Measurements from ENCODE around the gene TTC23. TPM values are rescaled to one million over a fixed set of nuclear protein-coding genes. Genes with fewer than 3 reads are reported as not detected.

The TTC23 gene
- total RNA-seq, 2 experiments from 2014 or later: 2.8 to 7.6 TPM

- no peak overlapping the region for H3K4me2 ChIP-seq (ENCODE audit: low read length)
- no peaks in the 10 kb centered on the region for H4K20me1 ChIP-seq (ENCODE audit: insufficient read depth, low read length)
- no peak overlapping the region for H3K27ac ChIP-seq (ENCODE audit: low read depth, low read length, poor library complexity, severe bottlenecking)
- H3K79me2 ChIP-seq (ENCODE audit: insufficient read depth, low read depth, low read length): no peaks in the 10 kb centered on the region
- no peak overlapping the region for H2AFZ ChIP-seq (ENCODE audit: low read length)
- no peaks in the 10 kb centered on the region for H3K9me3 ChIP-seq (ENCODE audit: low read length)
- H3K9me2 ChIP-seq (ENCODE audit: insufficient read depth, low read length): no peaks in the 10 kb centered on the region
- intact Hi-C loops (cut with micrococcal nuclease; ENCODE audit: unreplicated experiment): no loop called here
- POLR2A ChIA-PET: interaction anchor here (0.5 to 0.7 kb wide), 2 partner anchors 39 to 40 kb away, joined by 3 to 7 read pairs; no protein-coding TSS in a partner anchor
- H3K4me1 ChIP-seq (ENCODE audit: insufficient read depth, low read length, poor library complexity, severe bottlenecking): peaks cover 5% of the 10 kb centered on the region
- CTCF ChIA-PET (ENCODE audit: unreplicated experiment): no interaction called here
- no peak overlapping the region for H3K4me3 ChIP-seq (ENCODE audit: low read depth, low read length, poor library complexity, severe bottlenecking)
- BruUV-seq (replicated peaks): no TSS peak
- DNase-seq (ENCODE audit: low spot score): no peak
- no peaks in the 10 kb centered on the region for H3K36me3 ChIP-seq (ENCODE audit: insufficient read depth, low read length)
- TF ChIP-seq EZH2phosphoT487 (IDR thresholded peaks at IDR 0.05; ENCODE audit: borderline replicate concordance, low read depth, low read length): no peak
- TF ChIP-seq CTCF (conservative IDR thresholded peaks at IDR 0.05; ENCODE audit: low read length): no peak
These were observed 153.0 kb downstream of the TTC23 start for GRCh38 chr15:99096173-99096893.

GRCh38 chr15:99095626-99096025, 153.8 kb downstream of the TTC23 start:
- Histone ChIP-seq H3K27ac (ENCODE audit: low read depth, low read length, poor library complexity, severe bottlenecking) (no peak overlapping the region), H3K79me2 (ENCODE audit: insufficient read depth, low read depth, low read length) (no peaks in the 10 kb centered on the region), H4K20me1 (ENCODE audit: insufficient read depth, low read length) (no peaks in the 10 kb centered on the region), H2AFZ (ENCODE audit: low read length) (no peak overlapping the region), H3K9me3 (ENCODE audit: low read length) (no peaks in the 10 kb centered on the region), H3K4me2 (ENCODE audit: low read length) (no peak overlapping the region), H3K4me3 (ENCODE audit: low read depth, low read length, poor library complexity, severe bottlenecking) (no peak overlapping the region), H3K9me2 (ENCODE audit: insufficient read depth, low read length) (no peaks in the 10 kb centered on the region), H3K36me3 (ENCODE audit: insufficient read depth, low read length) (no peaks in the 10 kb centered on the region), H3K4me1 (ENCODE audit: insufficient read depth, low read length, poor library complexity, severe bottlenecking) (peaks cover 11% of the 10 kb centered on the region)
- no peak for DNase-seq (ENCODE audit: low spot score)
- no peak for TF ChIP-seq CTCF (conservative IDR thresholded peaks at IDR 0.05; ENCODE audit: low read length)
- TF ChIP-seq EZH2phosphoT487 (IDR thresholded peaks at IDR 0.05; ENCODE audit: borderline replicate concordance, low read depth, low read length): no peak
- intact Hi-C loops (cut with micrococcal nuclease; ENCODE audit: unreplicated experiment): no loop called here
- ChIA-PET POLR2A (no interaction called here), CTCF (ENCODE audit: unreplicated experiment) (no interaction called here)
- no TSS peak for BruUV-seq (replicated peaks)

GRCh38 chr15:99092554-99093172, 156.7 kb downstream of the TTC23 start:
- Histone ChIP-seq H3K4me2 (ENCODE audit: low read length) (no peak overlapping the region), H3K79me2 (ENCODE audit: insufficient read depth, low read depth, low read length) (no peaks in the 10 kb centered on the region), H3K36me3 (ENCODE audit: insufficient read depth, low read length) (no peaks in the 10 kb centered on the region), H2AFZ (ENCODE audit: low read length) (no peak overlapping the region), H3K4me3 (ENCODE audit: low read depth, low read length, poor library complexity, severe bottlenecking) (no peak overlapping the region), H4K20me1 (ENCODE audit: insufficient read depth, low read length) (no peaks in the 10 kb centered on the region), H3K27ac (ENCODE audit: low read depth, low read length, poor library complexity, severe bottlenecking) (no peak overlapping the region), H3K9me3 (ENCODE audit: low read length) (no peaks in the 10 kb centered on the region), H3K9me2 (ENCODE audit: insufficient read depth, low read length) (no peaks in the 10 kb centered on the region), H3K4me1 (ENCODE audit: insufficient read depth, low read length, poor library complexity, severe bottlenecking) (peaks cover 17% of the 10 kb centered on the region)
- no TSS peak for BruUV-seq (replicated peaks)
- POLR2A ChIA-PET: no interaction called here
- TF ChIP-seq EZH2phosphoT487 (IDR thresholded peaks at IDR 0.05; ENCODE audit: borderline replicate concordance, low read depth, low read length) (no peak), CTCF (conservative IDR thresholded peaks at IDR 0.05; ENCODE audit: low read length) (no peak)
- intact Hi-C loops (cut with micrococcal nuclease; ENCODE audit: unreplicated experiment): no loop called here
- CTCF ChIA-PET (ENCODE audit: unreplicated experiment): no interaction called here
- no peak for DNase-seq (ENCODE audit: low spot score)
